ENCODE measurements around the gene VIL1. TPM values are rescaled to one million over a fixed set of nuclear protein-coding genes. Genes with fewer than 3 reads are reported as not detected.
A peak's percentile ranks its signal among the peaks of the same experiment; 100 is the strongest.

The VIL1 gene
- total RNA-seq, 1 experiment from 2014 or later: 3.0 TPM

GRCh38 chr2:218500501-218501060 is 81.7 kb downstream of the VIL1 start:
- CTCF ChIA-PET: interaction anchor here (0.6 to 1.4 kb wide), 2 partner anchors 17 to 28 kb away, joined by 4 to 19 read pairs; no protein-coding TSS in a partner anchor
- POLR2A ChIA-PET: no interaction called here
- ATAC-seq (no peak), DNase-seq (ENCODE audit: low spot score) (no peak)
- Mint-ChIP-seq H3K9me3 (no peaks in the 10 kb centered on the region), H3K27me3 (ENCODE audit: low read depth) (no peaks in the 10 kb centered on the region), H3K27ac (peak overlapping the region; percentile 100), H3K36me3 (peaks cover 20% of the 10 kb centered on the region), H3K4me3 (no peak overlapping the region), H3K4me1 (peaks cover 31% of the 10 kb centered on the region)
- TF ChIP-seq GTF2I (CRISPR knock-in tag; conservative IDR thresholded peaks at IDR 0.05) (no peak), NFE2L1 (CRISPR knock-in tag; IDR thresholded peaks at IDR 0.05) (no peak), ZNF423 (CRISPR knock-in tag; IDR thresholded peaks at IDR 0.05) (no peak), CREM (CRISPR knock-in tag; IDR thresholded peaks at IDR 0.05) (no peak), TEAD4 (CRISPR knock-in tag; IDR thresholded peaks at IDR 0.05) (no peak), STAT6 (CRISPR knock-in tag; conservative IDR thresholded peaks at IDR 0.05; ENCODE audit: low read depth) (no peak), RELA (CRISPR knock-in tag; IDR thresholded peaks at IDR 0.05; ENCODE audit: borderline replicate concordance) (no peak), MYBL2 (CRISPR knock-in tag; IDR thresholded peaks at IDR 0.05) (no peak), ZMAT4 (CRISPR knock-in tag; IDR thresholded peaks at IDR 0.05) (no peak), TCF7 (CRISPR knock-in tag; IDR thresholded peaks at IDR 0.05; ENCODE audit: low read depth) (no peak), ATF2 (CRISPR knock-in tag; IDR thresholded peaks at IDR 0.05; ENCODE audit: borderline replicate concordance, low read depth) (no peak), ZNF121 (CRISPR knock-in tag; IDR thresholded peaks at IDR 0.05) (no peak), EMX1 (CRISPR knock-in tag; IDR thresholded peaks at IDR 0.05) (no peak), IRF2 (CRISPR knock-in tag; IDR thresholded peaks at IDR 0.05; ENCODE audit: borderline replicate concordance, low read depth) (no peak), ARID4B (CRISPR knock-in tag; IDR thresholded peaks at IDR 0.05; ENCODE audit: borderline replicate concordance) (no peak), NFATC4 (CRISPR knock-in tag; IDR thresholded peaks at IDR 0.05) (no peak), HMGXB4 (CRISPR knock-in tag; IDR thresholded peaks at IDR 0.05) (no peak)
